ENCODE data around the gene FLNB.

The FLNB gene

DNA sequence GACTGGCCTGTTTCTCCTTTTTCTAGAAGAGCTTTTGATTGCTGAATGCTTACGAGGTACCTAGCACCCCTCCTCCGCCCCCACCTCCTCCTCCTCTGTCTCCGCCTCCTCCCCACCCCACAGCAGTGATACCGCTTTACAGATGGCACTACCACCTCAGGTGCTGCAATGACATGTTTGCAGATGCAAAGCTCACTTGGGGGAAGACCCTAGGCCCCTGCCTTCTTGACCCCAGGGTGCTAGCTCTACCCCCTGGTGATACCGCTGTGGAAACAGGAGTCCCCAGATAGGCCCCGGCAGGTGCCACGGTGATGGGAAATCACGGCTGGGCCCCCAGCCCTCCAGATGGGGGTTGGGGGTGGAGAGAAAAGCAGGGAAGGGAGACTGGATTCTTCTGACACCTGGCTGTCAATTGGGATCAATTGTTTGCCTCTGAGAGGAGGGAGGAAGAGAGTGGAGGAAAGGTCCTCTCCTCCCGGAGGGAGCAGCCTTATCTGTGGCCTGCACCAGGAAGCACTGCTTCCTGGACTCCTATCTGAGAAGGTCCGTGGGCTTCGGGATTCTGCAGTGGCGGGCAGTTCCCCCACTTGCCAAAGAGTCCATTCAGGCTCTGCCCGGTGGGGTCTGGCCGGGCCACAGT is 164.9 kb downstream of the FLNB start:
- no peak for DNase-seq

DNA sequence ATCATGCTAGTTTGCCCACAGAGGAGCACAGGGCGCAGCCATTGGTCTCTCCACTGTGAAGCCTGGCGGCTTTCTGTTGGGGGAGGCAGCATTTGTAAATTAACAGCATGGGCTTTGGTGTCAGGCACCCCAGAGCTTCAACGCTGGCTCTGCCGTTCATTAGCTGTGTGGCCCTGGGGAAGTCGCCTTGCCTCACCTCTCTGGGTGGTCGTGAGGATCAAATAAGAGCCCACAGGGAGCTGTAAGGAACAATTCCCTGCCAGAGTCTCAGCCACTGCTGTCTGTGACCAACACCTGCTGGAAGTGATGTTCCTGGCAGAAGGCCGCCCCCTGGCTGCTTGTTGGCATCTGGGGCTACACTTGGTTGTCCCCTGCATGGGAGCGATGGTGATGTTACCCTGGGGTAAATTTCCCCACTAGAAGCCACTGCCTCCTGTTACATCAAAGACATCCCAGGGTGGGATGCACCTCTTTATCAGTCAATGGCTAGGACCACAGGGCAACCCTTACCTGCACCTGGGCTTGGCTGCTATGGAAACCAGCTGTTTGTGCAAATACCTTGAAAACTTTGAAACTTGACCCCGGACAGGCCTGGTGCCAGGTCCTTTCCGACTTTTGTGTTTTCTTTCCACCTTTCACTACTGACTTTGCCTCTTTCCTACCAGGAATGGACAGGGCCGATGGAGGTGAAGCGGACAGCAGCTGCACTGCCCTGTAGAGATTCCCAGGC is 165.6 kb downstream of the FLNB start:
- DNase-seq = peak; percentile 11

DNA sequence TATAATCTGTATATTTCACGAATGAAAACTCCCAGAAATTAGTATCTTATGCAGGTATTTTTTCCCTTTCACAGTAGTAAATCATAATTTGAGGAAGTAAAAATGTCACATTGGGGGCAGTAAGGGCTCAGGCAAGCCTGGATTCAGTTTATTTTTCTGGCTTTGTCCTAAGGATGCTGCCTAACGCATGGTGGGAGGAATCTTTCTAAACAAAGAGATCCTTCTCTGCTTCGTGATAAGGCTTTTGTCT is 166.9 kb downstream of the FLNB start:
- DNase-seq = no peak

DNA sequence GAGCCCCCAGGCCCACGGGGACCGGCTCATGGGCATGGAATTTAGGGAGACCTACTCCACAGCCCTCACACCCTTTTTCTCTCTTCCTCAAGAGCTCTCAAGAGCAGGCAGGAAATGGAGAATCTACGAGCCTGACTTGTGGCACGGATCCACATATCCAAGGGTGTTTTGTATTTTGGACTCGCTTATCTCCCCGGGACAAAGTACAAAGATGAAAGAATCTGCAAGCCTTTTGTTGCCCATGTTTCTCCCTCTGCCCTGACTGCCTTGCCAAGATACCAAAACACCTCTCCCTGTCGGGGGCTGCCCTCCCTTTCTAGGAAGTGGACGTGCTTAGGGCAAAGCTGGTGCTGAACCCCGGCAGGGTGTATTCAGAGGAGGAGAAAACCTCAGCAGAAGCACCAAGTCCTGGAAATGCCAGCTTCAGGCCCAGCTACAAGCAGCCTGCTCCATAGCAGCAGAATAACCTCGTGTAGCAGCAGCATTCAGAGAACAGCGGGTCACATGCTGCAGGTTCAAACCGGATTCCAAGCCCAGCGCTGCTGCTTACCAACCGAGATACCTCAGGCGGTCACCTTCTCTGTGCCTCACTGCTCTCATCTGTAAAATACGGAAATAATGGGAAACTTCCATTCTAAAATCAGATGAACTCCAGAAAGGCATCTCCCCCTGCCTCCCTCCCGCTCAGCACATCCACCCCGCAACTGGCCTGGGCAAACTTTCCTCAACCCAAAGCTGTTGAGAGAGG is 167.4 kb downstream of the FLNB start:
- DNase-seq = no peak

DNA sequence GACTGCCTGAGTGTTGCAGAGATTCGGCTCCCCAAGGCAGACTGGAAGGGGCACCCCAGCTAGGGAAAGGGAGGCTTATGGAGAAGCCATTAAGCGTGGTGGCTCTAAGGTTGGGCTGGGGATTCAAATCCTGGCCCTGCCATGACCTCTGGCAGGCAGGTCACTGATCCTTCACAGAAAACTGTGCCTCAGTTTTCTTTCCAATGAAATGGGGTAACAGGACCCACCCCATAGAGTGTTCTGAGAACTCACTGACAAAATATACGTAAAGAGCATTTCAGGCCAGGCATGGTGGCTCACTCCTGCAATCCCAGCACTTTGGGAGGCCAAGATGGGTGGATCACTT is 167.9 kb downstream of the FLNB start:
- no peak for DNase-seq

DNA sequence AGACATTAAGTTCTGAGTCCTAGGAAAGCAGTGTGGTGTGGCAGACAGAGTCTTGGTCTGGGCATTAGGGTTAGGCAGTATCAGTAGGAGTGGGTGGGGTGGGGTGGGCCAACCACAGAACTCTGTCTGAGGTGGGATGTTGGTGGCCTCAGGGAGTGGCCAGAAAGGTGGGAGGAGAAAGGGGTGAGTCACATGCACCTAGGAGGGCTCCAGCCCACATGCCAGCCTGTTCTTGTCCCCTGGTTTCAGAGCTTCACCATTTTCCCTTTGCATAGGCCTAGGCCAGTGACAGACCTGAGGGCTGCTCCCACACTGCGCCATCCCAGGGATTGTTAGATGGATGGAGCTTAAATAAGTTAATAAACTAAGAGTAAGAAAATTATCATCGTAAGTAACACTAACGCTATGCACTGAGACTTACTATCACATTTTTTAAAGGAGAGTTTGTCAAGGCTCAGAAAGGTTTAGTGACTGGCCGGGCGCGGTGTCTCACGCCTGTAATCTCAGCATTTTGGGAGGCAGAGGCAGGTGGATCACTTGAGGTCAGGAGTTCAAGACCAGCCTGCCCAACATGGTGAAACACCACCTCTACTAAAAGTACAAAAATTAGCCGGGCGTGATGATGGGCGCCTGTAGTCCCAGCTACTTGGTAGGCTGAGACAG is 168.7 kb downstream of the FLNB start:
- no peak for DNase-seq

DNA sequence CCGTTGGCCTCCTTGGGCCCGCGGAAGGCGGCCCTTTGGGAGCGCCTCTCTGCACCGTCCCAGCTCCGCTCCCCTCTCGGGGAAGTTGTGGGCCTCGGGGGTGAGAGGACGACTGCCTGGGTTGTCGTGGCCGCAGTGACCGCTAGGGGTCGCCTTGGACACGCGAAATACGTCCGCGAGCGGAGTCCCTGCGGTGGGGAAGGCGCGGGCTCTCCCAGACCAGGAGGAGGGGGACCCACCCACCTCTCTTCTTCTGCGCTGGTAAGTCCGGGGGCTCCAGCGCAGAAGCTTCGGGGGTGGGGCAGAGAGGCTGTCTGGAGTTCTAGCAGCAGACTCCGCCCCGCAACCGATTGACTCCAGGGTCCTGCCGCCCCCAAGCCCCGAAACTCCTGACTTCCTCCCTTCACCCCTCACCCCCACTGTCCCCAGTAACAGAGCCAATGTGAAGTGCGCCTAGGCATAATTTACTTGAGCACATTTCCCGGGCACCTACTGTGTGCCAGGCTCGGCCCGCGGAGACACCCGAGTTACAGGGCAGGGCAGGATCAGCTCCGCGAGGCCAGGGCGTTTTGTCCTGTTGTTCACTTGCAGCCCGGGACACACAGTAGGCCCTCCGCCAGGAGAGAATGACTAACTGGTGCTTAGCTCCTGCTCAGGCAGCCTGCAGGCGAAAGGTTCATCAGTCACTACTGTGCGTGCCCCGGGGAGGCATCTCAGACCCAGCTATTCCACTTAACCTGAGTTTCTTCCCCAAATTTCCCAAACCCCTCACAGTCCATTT is 169.7 kb downstream of the FLNB start:
- peak; percentile 83 for DNase-seq

DNA sequence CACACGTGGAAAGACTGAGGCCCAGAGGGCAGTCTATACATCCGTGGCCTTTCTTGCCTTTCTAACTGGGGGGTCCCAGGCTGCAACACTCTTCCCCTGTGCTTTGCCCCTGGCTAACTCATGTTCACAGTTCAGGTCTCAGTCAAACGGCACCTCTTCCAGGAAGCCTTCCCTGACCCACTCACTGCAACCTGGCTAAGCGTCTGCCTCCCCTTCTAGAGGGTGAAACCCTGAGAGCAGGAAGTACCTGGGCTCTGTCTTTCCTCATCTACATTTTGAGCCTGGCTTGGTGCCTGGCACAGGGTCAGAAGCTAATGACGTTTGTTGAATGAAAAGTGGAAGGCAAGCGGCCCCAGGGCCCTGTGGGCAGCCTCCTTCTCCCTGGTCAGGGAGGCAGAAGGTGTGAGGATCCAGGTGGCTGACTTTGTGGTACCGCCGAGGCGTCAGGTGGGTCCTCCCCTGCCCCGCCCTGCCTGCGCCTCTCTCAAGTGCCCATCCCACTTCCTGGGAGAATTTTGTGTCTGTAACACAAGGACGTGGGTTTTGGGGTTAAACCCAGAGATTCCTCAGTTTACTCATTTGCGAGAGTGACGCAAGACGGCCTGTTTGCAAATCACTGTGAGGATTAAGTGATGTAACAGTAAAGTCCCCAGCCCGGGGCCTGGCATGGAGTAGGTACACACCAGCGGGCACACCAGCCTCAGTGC is 170.5 kb downstream of the FLNB start:
- DNase-seq = no peak

DNA sequence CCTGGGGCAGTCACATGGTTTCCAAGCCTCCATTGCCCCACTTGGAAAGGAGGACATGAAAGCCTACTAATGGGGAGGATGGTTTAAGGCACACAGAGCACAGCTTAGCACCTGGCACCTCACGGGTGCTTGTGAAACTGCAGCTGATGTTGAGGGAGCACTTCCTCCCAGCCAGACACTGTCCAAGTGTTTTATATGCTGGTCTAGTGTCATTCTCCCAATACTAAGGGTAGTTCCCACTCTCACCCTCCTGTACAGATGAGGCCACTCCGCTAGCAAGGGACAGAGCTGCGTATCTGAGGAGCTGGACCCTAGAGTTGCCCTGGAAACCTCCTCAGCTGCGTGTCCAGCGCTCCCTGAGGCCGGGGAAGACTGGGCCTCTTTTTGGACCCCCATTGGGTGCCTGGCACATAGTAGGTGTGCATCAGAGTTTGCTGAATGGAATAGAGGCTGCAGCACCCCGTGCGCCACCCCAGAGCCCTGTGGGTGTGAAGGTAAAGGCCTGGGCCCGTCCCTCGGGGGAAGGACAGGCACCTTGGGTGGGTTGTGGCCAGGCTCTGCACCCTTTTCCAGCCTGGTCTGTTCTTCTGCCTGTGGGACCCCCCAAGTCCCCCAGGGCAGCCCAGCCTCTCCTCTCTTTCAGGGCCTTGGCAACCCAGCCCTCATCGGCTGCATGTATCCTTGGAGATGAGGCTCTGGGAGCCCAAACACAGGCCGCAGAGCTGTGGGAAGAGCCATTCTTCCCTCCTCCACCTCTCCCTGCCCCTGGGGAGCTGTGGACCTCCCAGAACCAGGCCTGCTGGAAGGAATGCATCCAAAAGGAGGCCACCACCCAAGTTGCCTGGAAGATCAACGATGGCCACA is 171.2 kb downstream of the FLNB start:
- no peak for DNase-seq

DNA sequence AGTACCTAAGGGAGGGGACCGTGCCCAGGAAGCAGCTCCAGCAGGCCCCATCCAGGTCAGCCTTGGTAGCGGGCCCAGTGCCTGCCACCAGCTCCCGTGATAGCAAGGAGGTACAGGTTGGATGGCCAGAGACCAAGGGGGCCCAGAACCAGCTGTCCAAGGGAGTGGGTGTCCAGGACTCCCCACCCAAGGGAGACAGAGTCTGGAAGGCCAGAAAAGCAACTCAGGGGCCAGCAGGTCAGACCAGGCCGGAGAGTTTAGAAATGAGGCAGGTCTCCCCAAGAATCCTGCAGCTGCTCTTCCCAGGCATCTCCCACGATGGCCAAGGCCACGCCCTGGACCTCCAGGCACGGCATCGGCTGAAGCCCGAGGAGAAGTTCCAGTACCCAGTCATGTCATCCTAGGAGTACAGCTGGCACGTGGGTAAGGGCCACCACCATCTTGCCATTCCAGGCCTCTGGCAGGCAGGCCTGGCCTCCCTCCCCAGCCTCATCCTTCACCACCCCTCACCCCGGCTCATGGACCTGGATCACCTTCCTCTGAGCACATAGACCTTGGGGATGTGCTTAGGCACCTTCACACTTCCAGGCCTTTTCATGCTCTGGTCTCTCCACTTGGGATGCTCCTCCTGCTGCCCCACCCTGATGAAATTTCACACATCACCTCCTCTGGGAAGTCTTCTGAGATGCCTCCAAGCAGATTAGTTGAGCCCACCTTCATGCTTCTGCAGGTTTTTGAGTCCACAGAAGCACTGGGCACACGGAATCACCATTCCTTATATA is 172.1 kb downstream of the FLNB start:
- DNase-seq = no peak

DNA sequence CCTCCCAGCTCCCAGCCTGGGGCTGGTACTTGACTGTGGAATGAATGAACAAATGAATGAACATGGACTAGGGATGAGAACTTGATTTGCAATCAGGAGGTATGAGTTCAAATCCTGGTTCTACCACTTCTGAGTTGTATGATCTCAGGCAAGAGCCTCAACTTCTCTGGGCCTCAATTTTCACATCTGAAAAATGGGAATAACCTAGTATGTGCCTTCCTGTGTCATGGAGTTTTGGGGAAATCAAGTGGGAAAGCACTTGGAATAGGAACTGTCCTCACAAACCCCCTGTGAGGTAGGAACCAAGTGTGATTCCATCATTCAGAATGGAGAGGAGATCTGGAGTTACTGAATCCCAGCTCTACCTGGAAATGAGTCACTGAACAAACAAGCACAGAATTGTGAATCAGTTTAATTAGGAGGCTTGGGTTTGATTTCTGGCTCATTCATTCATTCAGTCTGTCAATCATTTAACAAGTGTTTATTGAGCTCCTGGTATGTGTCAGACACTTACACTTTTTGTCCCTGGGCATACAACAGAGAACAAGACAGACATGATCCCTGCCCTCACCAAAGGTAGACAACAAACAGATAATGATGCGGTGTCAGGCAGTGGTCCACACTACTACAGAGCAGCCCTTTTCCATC is 172.8 kb downstream of the FLNB start:
- no peak for DNase-seq

DNA sequence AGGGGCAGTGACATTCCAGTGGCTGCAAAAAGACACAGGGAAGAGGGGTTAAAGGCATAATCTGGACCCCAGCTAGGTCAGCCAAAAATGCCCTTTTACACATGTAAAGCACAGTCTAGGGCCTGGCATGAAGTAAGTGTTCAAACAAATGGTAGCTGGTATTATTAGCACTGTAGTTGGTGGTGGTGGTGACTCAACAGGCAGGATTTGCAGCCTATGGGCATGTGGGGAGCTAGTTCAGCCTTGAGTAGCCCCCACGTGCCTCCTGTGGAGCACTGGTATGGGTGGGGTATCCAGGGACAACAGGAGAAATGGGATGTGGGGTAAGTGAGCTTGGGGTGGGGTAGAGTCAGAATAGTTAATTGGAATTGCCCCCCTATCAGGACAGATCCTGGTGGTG is 175.0 kb downstream of the FLNB start:
- DNase-seq = no peak

DNA sequence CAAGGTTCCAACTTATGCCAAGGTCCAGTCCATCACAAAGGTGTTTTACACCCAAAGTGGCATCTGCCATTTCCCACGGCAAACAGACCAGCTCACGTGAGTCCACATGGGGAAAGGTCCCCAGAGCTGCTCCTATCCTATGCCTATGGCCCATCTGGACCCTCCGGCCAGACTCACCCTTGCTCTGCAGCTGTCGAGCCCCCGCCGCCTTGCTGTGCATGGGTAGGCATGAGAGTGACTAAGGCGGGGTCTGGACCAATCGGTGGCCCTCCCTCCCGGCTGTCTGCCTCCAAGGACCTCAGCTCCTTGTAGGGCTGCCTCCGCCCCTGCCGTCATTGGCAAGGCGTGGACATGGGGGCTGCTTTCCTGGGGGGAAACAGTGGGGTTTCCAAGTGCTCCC is 175.7 kb downstream of the FLNB start:
- no peak for DNase-seq

DNA sequence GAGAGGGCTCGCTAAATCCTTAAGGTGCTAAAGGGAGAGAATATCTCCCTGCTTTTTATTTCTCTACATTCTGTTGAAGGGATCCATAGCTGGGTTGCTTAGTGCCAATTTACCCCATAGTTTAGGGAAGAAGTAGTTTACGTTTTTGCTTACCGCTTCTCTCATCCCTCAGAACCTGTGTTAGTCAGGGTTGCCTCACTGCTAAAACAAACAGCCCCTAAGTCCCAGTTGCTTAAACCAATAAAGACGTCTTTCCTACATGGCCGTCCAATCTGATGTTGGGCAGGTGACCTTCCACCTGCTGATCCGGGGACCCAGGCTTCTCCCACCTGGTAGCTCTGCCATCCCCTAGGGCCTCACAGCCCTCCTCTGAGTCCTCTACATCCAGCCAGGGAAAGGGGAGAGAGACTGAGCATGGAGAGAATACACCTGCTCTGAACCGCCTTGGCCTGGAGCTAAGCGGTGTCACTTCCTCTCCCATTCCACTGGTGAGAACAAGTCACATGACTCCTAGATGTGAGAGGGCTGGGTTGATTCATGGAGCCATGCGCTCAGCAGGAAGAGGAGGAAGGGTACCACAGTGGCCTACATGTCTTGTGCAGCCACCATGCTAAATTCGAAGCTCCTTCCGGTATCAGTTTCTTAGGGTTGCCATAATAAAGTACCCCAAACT is 176.2 kb downstream of the FLNB start:
- no peak for DNase-seq

DNA sequence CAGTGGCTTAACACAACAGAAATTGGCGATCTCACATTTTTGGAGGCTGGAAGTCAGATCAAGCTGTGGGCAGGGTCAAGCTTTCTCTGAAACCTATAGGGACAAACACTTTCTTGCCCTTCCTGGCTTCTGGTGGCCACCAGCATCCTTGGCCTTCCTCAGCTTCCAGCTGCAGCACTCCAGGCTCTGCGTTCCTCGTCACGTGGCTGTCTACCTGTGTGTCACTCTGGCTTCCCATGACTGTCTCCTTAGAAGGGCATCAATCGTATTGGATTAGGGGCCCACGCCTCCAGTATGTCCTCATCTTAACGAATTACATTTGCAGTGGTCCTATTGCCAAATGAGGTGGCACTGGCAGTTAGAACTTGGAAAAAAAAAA is 176.7 kb downstream of the FLNB start:
- no peak for DNase-seq

DNA sequence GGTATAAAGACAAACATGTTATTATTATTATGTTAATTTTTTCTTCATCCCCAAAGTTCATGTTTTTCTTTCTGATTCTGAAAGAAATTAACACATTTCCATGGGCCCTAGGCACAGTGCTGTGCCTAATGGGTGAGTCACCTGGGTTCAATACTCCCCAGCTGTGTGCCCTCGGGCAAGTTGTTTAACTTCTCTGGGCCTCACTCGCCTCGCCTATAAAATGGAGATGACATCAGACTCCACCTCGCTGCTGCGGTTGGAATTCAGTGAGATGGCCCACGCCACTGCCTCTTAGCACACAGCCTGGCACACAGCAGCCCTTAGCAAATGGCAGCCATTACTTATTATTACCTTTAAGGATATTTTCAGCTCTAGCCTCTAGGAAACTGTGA is 179.9 kb downstream of the FLNB start:
- DNase-seq = no peak

DNA sequence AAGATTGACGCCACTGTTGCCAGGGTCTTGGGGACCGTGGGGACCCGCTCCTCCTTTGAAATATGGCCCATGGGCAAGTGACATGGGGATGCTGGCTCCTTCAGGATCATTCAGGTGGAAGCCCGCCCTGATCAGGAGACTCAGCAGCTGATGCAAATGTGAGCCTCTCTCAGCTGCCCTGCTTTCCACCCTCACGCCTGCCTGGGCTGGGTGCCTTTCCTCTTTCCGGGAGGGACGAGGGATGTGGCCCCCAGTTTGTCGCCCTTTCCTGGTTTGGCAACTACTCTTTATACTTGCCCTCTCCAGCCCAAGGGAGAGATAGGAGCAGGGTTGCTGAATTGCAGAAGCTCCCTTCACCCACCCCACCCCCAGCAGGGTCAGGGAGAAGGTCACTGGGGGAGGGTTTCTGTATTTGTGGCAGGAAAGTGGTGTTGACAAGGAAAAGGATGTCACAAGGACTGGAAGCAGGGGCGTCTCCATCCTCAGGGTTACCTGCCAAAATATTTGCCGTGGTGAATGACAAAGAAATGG is 180.8 kb downstream of the FLNB start:
- DNase-seq = no peak

DNA sequence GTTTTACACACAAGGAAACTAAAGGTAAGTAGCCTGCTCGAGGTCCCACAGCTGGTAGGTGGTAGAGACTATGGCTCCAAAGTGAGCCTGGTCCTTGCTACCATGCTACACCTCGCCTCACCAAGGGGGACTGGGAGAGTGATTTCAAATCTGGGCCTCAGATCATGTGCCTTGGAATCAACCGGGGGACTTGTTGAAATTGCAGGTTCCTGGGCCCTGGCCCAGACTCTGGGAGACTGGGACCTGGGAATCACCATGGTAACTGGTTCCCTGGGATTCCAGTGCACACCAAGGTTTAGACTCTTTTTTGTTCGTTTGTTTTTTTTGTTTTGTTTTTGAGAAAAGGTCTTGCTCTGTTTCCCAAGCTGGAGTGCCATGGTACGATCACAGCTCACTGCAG is 181.5 kb downstream of the FLNB start:
- DNase-seq = no peak

DNA sequence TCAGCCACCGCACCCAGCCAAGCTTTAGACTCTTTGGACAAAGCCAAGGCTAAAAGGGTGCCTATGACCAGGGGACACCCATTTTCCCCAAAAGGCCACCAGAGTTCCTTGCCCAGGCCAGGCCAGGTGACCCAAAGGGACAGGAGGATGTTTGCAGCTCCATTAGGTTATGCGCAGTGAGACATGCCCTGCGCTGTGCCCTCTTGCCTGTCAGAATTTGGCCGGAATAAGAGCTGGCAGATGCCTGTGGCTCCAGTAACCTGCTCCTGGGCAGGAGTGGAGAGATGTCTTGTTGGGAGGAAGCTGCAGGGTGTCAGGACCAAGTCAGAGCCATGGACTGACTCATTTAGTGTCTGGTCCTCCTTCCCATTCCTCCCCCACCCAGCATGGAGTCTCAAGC is 182.1 kb downstream of the FLNB start:
- no peak for DNase-seq
